Ammon's horn (tissue), 1 donor: ENCODE data around the gene CXCL17.

ENCODE experiments used
- DNase-seq: peaks from one replicate; pipeline ENCODE4 v3.0.0-alpha.2; 2016; ENCODE audit warnings: low spot score

The CXCL17 gene

DNA sequence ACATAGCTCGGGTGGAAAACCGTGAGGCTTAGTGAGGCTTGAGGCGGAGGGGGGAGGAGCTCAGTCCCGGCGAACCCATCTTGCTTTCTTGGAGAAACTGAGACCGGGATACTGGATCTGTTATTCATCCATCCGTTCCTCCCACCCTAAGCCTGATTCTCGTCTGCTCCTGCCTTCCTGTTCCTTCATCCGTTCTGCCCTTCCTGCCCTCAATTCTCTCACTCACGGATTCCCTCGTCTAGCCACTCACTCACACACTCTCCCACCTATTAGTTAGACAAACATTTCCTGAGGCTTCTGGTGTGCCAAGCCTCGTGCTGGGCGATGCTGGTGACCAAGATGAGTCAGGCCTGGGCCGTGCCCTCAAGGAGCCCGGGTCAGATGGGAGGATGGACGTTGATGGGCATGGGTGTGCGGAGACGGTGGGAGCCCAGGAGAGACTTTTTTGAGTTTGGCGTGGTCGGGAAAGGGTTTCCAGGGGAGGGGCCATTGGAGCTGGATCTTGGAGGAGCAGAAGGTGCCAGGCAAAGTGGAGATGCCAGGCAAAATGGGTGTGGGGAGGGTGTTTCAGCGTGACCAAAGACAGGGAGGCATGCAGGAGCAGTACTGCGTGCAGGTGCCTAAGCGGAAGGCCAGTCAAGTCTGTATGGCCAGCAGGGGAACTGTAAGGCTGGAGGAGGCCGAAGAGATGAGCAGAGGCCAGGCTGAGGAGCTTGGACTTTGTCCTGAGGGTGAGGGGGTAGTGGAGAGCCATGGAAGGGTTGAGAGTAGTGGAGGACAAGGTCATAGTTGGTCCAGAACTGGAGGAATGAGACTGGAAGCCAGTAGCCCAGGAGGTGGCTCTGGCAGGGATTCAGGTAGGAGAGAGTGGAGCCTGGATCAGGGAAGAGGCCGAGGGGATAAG, 45.2 kb downstream of the CXCL17 start:
- DNase-seq, result no peak

DNA sequence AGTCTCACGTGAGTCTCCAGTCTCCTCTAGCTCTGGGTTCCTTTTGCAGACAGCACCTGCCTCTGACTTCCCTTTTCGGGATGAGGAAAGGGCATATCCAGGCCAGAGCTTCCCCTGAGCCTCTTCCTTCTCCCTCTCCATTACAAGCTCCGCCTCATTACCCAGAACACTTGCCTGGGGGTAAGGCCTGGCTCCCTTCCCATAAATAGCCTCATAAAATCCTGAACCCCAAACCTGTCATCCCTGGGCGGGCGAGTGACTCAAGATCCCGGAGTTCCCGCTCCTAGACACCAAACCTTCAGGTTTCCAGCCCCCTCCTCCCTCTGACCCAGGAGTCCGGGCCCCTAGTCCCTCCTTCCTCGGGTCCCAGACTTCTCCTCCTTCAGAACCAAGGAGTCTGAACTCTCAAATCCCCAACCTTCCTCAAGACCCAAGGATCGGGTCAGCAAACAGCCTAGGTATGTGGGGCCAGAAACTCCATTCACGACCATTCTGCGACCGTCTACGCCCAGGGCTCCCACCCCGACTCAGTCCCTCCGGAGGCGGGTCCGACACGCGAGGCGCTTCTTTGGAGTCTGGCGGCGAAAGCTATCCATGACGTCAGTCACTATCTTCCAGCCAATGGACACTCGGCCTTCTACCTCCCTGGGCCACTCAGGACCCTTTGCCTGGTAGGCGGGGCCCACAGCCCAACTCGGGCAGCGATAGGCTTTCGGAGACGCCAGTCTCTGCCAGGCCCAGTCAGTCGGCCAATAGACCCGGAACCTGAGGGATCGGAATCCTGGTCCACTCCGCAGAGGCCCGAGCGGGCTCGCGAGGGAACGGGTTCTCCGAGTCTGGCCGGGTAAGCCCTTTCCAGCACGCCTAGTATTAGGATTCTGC, 46.1 kb downstream of the CXCL17 start:
- peak; percentile 99 for DNase-seq

DNA sequence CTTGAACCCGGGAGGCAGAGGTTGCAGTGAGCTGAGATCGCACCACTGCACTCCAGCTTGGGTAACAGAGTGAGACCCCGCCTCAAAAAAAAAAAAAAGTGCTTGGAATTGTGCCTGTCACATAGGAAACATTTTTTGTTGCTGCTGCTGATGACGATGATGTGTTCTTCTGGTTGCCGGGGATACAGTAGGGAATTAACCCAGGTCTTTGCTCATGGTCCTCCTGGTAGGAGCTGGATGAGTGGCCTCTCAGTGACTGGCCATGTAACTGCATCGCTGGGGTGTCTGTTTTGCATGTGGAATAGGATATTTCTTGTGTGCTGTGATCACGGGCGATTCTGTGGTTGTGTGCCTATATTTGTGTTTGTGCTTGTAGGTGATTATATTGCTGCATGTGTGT, 48.0 kb downstream of the CXCL17 start:
- DNase-seq, result no peak

DNA sequence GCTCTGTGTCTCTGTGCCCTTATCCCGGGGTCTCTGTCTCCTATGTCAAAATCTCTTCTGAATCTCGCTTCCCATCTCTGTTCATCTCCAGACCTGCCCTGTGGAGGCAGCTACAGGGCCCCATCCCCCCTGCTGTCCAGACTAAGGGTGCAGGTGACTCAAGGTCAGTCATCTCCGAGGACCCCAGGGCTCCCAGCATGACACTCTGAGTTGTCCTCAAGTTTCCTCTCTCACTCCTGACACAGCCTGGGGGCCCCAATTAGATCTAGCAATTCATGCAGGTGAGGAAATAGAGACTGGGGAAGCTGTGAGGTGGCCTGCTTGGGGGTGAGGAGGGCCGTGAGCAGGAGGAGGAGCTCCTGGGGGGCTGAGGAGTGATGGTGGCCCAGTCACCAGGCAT, 50.6 kb downstream of the CXCL17 start:
- DNase-seq, result no peak

DNA sequence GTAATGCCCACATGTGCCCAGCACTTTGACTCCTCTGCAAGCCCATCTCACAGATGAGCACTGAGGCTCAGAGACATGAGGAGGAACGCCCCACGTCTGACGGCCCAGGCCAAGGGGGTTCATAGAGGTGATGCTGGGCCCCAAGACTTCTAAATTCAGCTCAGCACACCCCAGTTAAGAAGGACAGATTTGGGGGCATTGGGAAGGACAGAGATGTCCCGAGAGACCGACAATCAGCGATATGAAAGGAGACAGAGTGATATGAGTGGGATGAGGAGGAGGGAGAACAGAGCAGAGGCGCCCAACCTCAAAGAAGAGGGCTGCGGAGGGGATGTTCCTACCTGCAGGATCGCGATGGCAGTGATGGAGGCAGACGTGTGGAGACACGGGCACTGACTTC, 52.8 kb downstream of the CXCL17 start, which contains the start of gene CNFN:
TSS of gene CNFN (minus strand) at position 399 of the 400 bp plus-strand sequence. CDS start 1,260 bp downstream, outside the sequence.
- DNase-seq, result no peak

DNA sequence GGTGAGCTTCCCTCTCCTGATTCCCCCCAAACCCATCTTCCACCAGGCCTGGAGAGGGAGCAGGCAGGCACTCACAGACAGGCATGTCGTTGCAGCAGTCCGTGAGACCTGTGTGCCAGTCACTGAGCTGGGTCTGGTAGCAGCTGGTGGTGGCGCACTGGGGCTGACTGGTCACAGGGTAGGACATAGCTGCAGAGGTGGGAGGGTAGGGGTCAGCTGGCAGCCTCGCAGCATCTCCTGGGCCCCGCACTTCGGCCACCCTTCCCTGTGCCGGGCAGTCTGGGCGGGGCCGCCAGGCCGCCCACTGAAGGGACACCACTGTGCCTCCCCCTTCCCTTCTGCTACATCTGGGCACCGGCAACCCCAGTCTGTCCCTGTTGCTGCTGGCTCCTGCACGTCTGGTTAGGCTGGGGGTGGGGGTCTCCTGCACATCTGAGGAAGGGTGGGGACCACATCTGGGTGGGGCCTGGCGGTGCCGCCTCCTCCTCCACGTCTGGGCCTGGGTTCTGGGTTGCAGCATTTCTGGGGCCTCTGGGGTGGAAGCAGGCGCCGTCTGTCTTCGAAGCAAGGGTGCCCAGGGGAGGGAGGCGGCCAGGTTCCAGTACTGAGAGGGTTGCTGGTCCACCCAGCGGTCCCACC, 53.8 kb downstream of the CXCL17 start:
- no peak for DNase-seq

DNA sequence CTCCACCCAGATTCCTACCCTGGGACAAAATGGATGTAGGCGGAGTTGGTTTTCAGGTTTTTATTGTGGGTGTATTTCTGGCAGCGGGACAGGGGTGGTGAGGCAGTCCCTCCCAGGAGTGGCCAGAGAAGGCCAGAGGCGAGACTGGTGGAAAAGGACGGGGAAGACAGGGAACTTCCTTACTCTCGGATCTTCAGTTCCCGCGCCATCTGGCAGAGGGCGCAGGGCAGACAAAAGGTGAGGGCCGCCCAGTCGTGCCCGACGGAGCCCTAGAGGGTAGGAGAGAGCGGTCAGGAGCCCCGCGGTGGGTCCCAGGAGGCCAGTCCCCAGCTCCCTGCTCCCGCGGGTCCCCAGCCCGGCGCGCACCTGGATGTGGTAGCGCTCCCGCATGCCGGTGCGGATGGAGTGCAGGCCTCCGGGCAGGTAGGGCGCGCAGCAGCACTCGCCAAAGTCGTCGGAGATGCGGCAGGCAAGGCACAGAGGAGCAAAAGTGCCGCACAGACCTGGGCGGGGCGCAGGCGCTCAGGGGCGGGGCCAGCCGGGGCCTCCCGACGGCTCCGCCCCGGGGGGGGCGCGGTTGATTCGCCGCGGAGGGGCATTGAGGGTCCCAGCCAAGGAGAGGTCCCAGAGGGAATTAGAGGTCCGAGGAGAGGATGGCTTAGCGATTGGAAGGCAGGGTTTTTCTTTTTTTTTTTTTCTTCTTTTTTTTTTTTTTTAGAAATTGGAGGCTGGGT, 55.6 kb downstream of the CXCL17 start:
- peak; percentile 59 for DNase-seq

DNA sequence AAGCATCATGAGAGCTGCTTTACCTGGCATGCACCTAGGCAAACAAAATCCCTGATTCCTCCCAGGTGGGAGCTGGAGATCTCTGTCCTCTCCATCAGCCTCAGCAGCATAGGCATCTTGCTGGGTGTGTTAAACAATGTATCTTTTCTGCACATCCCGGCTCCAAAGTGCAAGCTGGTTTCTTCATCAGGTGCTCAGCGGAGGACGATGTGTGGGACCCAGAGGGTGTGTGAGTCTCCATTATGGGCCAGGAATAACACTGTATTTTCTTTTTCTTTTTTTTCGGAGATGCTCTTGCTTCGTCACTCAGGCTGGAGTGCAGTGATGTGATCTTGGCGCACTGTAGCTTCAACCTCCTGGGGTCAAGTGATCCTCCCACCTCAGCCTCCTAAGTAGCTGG, 62.6 kb downstream of the CXCL17 start:
- no peak for DNase-seq
